GM12872 (cell line): ENCODE results near the gene CLEC16A.

Experiments
- CTCF ChIP-seq: IDR thresholded peaks from 3 replicates; pipeline ENCODE4 v1.5.1; 2011; ENCODE audit warnings: low read depth, mild to moderate bottlenecking, low read length, moderate library complexity; ENCODE audit not compliant: insufficient read depth

Gene CLEC16A

GRCh38 chr16:11004351-11004750 is 60.0 kb downstream of the CLEC16A start:
- TF ChIP-seq CTCF = no peak

- no peak for TF ChIP-seq CTCF
Measured at GRCh38 chr16:11004973-11005610, 60.7 kb downstream of the CLEC16A start.

GRCh38 chr16:11005611-11005975 is 61.2 kb downstream of the CLEC16A start:
- no peak for TF ChIP-seq CTCF

GRCh38 chr16:11006656-11007055 is 62.3 kb downstream of the CLEC16A start:
- no peak for TF ChIP-seq CTCF

- no peak for TF ChIP-seq CTCF
Measured at GRCh38 chr16:11007714-11008280, 63.4 kb downstream of the CLEC16A start.

- no peak for TF ChIP-seq CTCF
Measured at GRCh38 chr16:11009027-11009755, 64.8 kb downstream of the CLEC16A start.

- no peak for TF ChIP-seq CTCF
Measured at GRCh38 chr16:11010575-11011221, 66.3 kb downstream of the CLEC16A start.
